Heart left ventricle (tissue), 13 donors: ENCODE measurements around the gene EPN2.

ENCODE experiments used
- POLR2A ChIP-seq, 2 donors: fragments of 450-650 bp; IDR thresholded peaks; one replicate each; pipeline ENCODE4 v1.6.1; 2017; ENCODE audit warnings: antibody characterized with exemption in 2 of 2, mild to moderate bottlenecking in 2 of 2, moderate library complexity in 2 of 2
- TF ChIP-seq, protein P1 (sequence below), 12 donors: fragments of 200-600 bp; sonication (generic) in 4 of 12; IDR thresholded peaks; one replicate each; pipeline versions ENCODE4 v1.5.0 to v1.8.0; 2018 to 2022; ENCODE audit warnings: antibody characterized with exemption in 12 of 12, mild to moderate bottlenecking in 5 of 12
- donor health status: ischemic (EF 13 %, LVEDD 7.1; RV severe dilation, severe dysfunction).
- donor health status: DM: no; HTN: yes; CAD: no.
- donor health status: DM: no; HTN: no; CAD: no.
- donor health status: ischemic (EF 25% LVEDD 6.9; RV normal size, moderate dysfunction).
- donor health status: ischemic (EF 25% LVEDD 5.7; RV mildly dilated, moderate dysfunction).
- donor health status: ischemic (EF 35%, LVEDD 5.7; RV mildly dilated, moderate dysfunction).
- donor health status: nonischemic (EF 11% LVEDD 7.7; RV severe dilation, severe dysfunction).
- donor health status: DM: yes; HTN: yes; CAD: no.
- donor health status: PGD.
- donor health status: ischemic (EF 29% LVEDD 5.4; RV normal size, mild dysfunction).
- donor health status: nonischemic (EF 23%, LVEDD 6.1; RV moderate dilation, normal function).

DNA sequence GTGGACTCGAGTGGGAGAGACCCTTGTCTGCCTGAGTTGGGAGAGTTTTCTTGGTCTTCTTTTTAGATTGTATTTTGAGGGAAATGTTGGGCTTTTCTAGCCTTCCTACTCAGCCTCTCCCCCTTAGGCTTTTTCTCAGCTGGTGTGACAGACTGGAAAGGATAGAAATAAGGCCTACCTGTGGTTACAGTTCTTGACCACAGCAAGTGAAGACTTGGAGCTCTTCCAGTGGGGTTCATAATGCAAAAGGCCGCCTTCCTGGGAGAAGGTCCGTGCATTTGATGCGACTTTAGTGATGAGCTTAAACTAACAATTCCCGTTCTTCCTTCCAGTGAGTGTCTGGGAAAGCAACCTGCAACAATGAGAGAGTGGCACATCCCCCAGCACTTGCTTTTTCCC, 68.6 kb downstream of the EPN2 start:
- TF ChIP-seq, protein P1, sequence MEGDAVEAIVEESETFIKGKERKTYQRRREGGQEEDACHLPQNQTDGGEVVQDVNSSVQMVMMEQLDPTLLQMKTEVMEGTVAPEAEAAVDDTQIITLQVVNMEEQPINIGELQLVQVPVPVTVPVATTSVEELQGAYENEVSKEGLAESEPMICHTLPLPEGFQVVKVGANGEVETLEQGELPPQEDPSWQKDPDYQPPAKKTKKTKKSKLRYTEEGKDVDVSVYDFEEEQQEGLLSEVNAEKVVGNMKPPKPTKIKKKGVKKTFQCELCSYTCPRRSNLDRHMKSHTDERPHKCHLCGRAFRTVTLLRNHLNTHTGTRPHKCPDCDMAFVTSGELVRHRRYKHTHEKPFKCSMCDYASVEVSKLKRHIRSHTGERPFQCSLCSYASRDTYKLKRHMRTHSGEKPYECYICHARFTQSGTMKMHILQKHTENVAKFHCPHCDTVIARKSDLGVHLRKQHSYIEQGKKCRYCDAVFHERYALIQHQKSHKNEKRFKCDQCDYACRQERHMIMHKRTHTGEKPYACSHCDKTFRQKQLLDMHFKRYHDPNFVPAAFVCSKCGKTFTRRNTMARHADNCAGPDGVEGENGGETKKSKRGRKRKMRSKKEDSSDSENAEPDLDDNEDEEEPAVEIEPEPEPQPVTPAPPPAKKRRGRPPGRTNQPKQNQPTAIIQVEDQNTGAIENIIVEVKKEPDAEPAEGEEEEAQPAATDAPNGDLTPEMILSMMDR (IDR thresholded peaks at IDR 0.05): no peak
- no peak for TF ChIP-seq POLR2A (IDR thresholded peaks at IDR 0.05)
